Neutrophil (primary cell): Measurements from ENCODE around the gene TMEM229A.

Source experiments
- H3K27ac ChIP-seq: fragments of 200-600 bp; sonication (generic); 2 replicates; pipeline ENCODE4 v1.5.1; 2016; ENCODE audit warnings: mild to moderate bottlenecking, moderate library complexity
- H3K27me3 ChIP-seq: fragments of 200-600 bp; sonication (generic); 2 replicates; pipeline ENCODE4 v1.6.0; 2016; ENCODE audit warnings: mild to moderate bottlenecking
- H3K36me3 ChIP-seq: fragments of 200-600 bp; sonication (generic); 2 replicates; pipeline ENCODE4 v1.5.1; 2017
- H3K4me1 ChIP-seq, 2 experiments: fragments of 200-600 bp in 1 of 2; sonication (generic) in 1 of 2; 1 replicate in 1 of 2; 2 replicates in 1 of 2; pipeline versions ENCODE4 v1.5.1 to v1.6.1; 2013 to 2016; ENCODE audit warnings: low read depth in 1 of 2, low read length in 1 of 2, mild to moderate bottlenecking in 1 of 2, moderate library complexity in 1 of 2; ENCODE audit not compliant: control insufficient read depth in 1 of 2, insufficient read depth in 1 of 2
- H3K4me3 ChIP-seq, 2 experiments: fragments of 200-600 bp in 1 of 2; sonication (generic) in 1 of 2; 1 replicate in 1 of 2; 2 replicates in 1 of 2; pipeline ENCODE4 v1.5.1; 2013 to 2016; ENCODE audit warnings: low read depth in 1 of 2, low read length in 1 of 2, mild to moderate bottlenecking in 1 of 2, moderate library complexity in 1 of 2
- H3K9me3 ChIP-seq: fragments of 200-600 bp; sonication (generic); 2 replicates; pipeline ENCODE4 v1.5.1; 2016
- TF ChIP-seq, protein P1 (sequence below): fragments of 200-600 bp; sonication (generic); IDR thresholded peaks from 2 replicates; pipeline ENCODE4 v1.5.1; 2016; ENCODE audit warnings: antibody characterized with exemption

The TMEM229A gene

GRCh38 chr7:123992913-123993518, 39.9 kb downstream of the TMEM229A start:
- H3K9me3 ChIP-seq, result no peaks in the 10 kb centered on the region
- no peaks in the 10 kb centered on the region for H3K4me1 ChIP-seq
- H3K4me3 ChIP-seq, result no peak overlapping the region
- TF ChIP-seq, protein P1, sequence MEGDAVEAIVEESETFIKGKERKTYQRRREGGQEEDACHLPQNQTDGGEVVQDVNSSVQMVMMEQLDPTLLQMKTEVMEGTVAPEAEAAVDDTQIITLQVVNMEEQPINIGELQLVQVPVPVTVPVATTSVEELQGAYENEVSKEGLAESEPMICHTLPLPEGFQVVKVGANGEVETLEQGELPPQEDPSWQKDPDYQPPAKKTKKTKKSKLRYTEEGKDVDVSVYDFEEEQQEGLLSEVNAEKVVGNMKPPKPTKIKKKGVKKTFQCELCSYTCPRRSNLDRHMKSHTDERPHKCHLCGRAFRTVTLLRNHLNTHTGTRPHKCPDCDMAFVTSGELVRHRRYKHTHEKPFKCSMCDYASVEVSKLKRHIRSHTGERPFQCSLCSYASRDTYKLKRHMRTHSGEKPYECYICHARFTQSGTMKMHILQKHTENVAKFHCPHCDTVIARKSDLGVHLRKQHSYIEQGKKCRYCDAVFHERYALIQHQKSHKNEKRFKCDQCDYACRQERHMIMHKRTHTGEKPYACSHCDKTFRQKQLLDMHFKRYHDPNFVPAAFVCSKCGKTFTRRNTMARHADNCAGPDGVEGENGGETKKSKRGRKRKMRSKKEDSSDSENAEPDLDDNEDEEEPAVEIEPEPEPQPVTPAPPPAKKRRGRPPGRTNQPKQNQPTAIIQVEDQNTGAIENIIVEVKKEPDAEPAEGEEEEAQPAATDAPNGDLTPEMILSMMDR, result no peak
- H3K27me3 ChIP-seq, result no peaks in the 10 kb centered on the region
- no peak overlapping the region for H3K27ac ChIP-seq
- H3K36me3 ChIP-seq, result no peaks in the 10 kb centered on the region

- Histone ChIP-seq H3K4me1 (no peaks in the 10 kb centered on the region), H3K27ac (no peak overlapping the region), H3K4me3 (no peak overlapping the region), H3K36me3 (no peaks in the 10 kb centered on the region), H3K27me3 (no peaks in the 10 kb centered on the region), H3K9me3 (no peaks in the 10 kb centered on the region)
- TF ChIP-seq, protein P1, result no peak
Measured at GRCh38 chr7:123987445-123987844, 45.4 kb downstream of the TMEM229A start.
